HG02610 (cell line): ENCODE data around the gene KCNQ5.

Experiments
- ATAC-seq: cut with Tn5 transposase; IDR thresholded peaks from one replicate; pipeline ENCODE4 v1.9.1; 2021; ENCODE audit warnings: mild to moderate bottlenecking, moderate library complexity; ENCODE audit not compliant: unreplicated experiment

KCNQ5 gene

DNA sequence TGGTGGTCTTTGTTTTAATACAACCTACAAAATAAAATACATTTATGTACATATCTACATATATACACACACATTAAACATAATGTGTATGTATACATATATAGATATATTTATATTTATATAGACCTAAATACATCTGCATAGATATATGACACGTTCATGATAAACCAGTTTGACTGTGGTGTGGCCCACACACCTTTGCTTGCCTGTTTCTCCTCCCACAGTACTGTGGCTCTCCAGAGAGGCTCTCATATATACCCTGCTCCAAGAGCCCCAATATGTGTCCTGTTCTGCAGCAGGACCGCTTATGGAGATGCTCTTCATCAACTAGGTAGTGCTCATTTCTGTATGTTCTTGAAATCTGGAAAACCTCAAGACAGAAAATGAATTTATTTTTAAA, 207.0 kb downstream of the KCNQ5 start:
- no peak for ATAC-seq

DNA sequence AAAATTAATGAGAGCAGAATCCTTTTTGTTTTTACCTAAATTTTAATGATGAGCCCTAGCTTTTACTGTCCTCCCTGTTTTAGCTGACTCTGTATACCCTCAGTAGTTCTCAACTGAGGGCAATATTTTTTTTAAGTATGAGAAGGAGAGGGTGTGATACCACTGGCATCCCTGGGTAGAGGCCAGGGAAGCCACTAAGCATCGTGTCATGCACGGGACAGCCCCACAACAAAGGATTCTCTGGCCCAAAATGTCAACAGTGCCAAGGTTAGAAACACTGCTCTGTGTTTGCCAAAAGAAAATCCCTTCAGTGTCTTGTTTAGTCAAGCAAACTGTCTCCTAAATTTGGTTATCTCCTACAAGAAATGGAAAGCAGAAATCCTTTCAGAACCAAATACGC, 210.4 kb downstream of the KCNQ5 start:
- no peak for ATAC-seq

DNA sequence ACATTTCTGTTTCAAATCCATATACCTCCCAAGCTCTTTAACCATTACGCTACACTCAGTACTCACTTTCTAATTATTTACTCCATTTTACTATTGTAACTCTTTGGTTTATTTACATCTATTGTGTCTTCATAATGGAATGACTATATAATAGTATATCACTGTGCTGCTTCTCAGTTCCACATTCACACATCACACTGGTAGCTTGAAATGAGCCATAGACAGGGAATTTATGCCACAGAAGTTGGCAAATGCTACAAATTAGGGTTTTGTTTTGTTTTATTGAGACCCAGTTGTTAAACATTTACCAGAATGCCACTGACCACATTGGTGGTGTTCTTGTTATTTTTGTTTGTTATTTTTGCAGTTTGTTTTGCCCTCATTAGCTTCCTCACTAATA, 213.9 kb downstream of the KCNQ5 start:
- peak; percentile 64 for ATAC-seq

DNA sequence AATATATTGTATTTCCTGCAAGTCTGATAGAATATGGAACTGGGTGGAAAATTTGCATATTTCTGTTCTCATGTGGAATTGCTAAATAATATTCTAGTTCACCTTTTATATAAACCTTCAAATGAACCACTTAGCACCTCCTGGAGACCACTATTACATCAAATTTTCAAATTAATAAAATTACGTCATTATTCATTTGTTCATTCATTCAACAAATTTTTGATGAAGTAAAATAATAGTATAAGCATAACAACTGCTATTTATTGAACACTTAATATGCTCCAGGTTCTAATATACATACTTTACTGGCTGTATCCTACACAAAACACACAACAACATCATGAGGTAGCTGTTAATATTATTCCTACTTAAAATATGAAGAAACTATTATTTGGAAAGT, 215.1 kb downstream of the KCNQ5 start:
- ATAC-seq = no peak

DNA sequence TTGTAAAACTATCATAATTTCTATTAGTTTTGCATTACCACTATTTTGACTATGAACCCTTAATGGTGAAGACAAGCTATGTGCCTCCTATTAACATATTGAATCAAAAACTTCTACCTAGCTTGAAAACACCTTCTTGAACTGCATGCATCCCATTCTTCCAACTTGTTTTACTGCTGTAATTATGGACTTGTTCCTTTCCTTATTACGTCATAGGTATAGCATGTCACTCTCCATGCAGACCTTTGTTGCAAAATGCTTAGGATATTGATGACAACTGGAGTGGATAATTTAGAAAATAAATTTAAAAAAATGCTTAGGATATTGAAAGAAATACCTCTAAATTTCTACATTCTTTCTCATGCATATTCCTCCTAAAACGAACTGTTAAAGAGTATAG, 219.3 kb downstream of the KCNQ5 start:
- no peak for ATAC-seq

DNA sequence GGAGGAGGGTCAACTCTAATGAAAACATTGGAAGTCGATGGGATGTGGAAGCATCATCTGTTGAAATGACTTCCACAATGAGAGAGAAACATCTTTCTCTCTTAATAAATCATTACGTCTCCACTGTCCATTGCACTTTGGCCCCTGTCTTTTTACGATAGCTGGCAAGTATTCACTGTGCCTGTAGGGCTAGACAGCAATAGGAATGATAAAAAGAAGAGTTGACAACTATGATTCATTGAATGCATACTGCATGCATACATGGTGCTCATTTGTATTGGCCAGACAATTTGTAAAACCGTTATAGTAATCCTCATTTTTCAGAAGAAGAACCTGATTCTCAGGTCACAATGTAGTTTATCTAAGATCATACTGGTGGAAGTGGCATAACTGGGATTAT, 220.3 kb downstream of the KCNQ5 start:
- ATAC-seq = no peak

DNA sequence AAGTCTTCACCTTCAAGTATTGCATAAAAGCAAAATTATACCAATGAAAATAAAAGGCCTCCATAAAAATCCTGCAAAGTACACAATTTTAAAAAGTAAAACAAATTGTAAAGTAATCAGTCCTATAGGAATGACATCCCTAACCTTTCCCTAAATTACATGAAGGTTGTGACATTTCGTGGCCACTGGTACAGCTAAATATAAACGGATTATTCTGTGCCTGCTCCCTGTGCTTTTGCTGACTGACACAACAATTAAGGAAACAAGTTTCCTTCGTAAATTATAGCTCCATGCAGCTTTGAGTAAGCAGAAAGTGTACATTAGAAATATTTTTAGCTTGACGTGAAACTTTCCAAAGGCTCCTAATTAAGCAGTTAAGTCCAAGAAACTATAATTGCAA, 222.8 kb downstream of the KCNQ5 start:
- no peak for ATAC-seq

DNA sequence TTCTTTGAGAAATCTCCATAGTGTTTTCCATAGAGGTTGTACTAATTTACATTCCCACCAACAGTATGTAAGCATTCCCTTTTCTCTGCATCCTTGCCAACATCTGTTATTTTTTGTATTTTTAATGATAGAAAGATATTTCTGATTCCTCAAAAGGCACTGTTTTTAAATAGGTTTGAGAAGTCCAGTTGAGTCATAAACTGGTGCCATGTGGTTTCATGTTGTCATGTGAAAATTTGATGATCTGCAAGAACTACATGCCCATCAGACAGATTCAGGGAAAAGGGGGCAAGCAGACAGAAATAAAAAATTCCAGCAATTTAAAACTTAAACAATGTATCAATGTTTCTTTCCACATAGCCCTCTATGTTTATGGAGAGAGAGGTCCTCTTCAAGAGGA, 227.5 kb downstream of the KCNQ5 start:
- no peak for ATAC-seq

DNA sequence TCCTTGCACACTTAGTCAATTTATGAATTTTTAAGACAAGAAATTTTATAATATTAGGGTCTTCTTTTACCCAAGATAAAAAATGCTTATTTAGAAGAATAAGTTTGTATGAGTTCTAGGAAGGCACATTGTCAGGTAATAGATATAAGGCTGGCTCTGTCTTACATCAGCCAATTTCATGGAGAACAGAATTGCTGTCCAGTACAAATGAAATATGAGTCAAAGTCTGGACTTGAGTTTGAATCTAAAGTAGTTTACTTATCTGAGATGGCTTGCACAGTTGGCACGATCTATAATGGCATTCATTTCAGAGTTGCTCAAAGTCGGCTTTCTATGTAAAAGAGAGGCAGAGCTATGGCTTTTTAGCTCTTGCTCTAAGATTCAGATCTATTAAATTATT, 228.2 kb downstream of the KCNQ5 start:
- ATAC-seq = no peak

DNA sequence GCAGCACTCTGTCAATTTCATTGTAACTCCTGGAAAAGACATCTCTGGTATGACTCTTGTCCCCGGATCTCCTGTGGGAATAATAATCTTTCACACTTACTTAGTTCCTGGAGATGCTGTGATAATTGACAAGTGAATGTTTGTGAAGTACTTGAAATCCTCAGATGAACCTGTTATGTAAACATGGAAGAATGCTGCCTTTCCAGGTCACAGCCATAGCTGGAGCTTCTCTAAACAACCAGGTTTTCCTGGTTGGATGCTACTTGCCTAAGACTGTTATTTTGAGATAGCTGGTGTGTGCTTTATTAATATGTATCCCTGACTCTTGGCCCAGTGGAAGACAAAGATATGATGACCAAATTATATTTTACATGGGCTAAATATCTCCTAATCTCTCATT, 228.6 kb downstream of the KCNQ5 start:
- no peak for ATAC-seq

DNA sequence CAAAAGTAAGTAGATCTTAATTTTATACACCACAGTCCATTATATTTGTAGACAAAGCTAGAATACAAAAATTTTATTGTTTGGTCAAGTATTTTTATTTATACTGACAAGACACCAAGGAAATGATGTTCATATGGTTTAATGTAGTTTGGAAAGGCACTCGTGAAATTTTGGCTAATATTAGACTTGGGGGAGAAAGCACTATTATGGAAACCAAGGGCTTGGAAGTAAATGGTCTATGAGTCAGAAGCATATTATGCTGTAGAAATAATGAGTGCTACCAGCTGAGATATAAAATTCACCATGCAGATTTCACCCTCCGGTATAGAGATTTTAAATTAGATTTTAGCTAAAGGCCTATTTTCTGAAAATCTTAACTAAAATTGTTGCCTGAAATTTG, 233.6 kb downstream of the KCNQ5 start:
- ATAC-seq = no peak

DNA sequence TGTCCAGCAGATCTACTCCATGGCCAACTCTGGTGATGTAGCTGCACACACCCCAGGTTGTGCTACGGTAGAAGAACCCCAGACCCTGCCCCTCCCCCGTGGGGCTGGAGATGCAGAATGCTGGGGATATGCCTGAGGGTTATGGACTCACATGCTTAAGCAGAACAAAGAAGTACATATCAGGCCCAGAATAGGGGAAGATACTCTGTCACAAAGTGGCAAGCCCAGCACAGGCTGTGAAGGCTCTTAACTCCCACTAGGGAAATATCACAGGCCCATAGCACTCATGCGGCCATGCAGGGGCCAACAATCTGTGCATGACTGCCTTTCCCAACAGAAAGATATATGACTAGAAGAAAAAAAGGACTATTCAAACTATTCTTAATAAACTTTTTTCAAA, 234.9 kb downstream of the KCNQ5 start:
- ATAC-seq = no peak

DNA sequence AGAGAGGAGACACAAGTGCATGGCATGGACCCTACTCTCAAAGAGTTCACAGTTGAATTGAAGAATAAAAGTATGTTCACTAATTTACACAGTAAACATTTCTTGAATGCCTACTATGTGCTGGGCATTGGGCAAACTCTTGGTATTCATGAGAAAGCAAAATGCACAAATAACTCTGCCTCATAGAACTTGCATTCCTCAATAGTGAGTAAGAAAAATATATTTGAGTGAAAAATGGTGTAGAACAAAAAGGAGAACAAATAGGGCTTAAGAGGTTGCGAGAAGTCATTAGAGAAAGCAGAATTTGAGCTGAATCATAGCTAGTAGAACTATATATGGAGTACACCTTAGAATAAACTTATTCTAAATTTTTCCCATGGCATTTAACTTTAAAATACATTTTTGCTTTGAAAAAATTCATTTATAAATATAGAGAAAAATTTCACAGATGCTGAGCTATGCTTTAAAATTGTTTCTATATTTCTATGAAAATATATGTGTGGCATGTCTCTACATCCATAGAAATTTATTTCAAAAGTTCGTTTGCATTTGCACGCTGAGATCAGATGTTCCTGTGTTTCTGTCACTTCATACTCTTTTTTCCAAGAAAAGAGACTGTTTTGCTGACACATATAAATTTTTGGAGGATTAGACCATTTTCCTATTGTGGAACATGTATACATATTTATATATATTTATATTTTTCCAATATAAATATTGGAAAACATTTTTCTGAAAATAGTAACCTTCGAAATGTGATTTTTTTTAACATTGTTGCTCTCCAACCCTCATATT, 236.1 kb downstream of the KCNQ5 start:
- no peak for ATAC-seq

DNA sequence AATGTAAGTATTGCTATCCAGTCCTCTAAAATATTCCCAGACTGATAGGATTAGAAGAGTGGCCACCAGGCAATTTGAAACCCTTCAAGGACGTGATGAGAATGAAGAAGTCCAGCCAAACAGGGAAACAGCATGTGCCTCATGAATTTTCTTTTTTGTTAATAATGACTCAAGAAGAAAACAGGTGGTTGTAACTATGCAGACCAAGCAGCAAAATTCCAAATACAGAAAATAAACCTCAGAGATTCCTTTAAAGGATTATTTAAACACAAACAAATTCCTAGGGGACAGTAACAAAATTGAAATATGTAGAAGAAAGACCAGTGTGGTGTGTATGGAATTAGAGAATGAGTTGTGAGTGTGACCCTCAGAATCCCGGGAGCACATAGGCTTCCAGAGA, 239.2 kb downstream of the KCNQ5 start:
- ATAC-seq = no peak

DNA sequence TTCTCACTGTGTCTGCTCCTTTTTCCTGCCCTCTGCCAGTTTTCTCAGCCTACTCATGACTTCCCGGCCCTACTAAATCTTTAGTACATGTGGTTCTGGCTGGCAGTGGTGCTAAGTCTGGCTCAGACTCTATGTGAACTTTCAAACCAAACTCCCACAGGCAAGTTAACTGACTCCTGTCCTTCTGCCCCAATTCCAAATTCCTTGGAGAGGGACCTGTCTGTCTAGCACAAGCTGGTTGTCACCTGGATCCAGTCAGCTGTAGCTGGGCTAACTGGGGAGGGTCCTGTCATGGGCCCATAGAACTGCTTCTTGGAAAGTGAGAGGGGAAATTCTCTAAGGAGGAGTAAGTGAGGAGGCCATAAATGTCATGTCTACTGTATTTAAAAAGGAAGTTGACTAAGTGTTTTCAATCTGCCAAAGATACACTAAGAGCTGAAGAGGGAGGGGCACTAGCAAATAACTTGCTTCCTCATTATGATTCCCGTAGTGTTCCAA, 240.1 kb downstream of the KCNQ5 start:
- ATAC-seq = peak; percentile 84

DNA sequence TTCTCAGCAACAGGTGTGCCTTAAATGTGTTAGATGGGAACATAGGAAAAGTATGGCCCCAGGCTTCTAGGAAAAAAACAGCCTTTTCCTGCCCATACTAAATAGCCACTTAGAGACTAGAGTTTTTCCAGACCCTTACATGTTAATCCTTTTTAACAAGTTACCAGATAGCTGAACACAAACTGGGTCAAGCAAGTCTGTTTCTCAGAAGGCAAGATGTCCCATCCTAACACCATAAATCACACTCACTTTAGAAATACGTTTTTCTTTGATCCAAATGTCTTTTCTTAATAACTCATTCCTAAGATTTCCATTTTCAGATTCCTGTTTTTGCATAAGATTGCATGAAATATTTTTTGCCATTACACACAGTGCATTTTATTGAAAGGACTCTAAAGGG, 241.3 kb downstream of the KCNQ5 start:
- no peak for ATAC-seq

DNA sequence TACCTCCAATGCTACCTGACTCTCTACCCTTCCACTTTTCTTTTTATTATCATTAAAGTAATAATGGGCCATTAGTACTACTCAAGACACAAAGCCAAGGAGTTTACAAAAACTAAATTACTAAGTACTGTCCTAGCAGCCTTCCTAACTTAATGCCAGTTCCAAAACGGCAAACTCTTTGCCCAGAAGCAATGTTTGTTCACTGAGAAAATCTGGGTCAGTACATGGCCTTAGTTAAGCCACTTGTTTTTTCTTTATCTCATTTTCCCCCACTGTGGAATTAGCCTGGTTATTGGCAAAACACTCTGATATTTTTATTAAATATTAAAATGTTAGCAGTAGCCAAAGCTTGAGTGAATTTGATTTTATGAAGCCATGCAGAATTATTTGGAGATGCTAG, 242.4 kb downstream of the KCNQ5 start:
- ATAC-seq = no peak

DNA sequence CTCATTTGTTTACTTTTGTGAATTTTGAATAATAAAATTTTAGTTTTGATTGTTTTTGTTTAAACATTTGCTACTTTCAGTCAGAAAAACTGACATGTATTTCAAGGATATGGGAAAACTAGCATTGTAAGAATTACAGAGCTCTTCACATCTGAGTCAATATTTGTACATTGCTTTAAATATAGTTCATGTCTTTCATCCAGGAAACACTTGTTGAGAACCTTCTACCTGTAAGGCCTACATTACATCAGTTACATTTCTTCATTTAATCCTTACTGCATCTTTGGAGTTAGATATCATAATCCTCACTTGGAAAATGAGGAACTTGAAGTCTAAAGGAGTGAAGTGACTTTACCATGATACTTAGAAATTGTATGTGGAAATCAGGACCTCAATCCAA, 242.9 kb downstream of the KCNQ5 start:
- no peak for ATAC-seq

DNA sequence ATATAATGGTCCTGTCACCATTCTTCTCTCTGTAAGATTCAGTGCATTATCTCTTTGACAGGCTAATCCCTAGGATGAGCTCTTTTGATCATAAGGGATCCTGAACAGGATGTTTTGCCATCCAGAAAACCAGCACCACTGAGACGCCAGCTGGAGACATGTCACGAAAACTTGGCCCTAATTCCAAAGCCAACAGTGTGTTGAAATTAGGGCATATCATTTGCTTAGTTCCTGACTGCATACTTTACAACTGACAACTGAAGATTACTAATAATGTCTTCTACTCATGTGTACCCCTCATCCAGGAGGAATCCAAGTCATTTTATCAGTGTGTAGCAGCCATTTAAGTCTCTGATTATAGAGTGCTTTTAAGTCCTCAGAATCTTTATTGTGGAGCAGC, 243.6 kb downstream of the KCNQ5 start:
- ATAC-seq = no peak

DNA sequence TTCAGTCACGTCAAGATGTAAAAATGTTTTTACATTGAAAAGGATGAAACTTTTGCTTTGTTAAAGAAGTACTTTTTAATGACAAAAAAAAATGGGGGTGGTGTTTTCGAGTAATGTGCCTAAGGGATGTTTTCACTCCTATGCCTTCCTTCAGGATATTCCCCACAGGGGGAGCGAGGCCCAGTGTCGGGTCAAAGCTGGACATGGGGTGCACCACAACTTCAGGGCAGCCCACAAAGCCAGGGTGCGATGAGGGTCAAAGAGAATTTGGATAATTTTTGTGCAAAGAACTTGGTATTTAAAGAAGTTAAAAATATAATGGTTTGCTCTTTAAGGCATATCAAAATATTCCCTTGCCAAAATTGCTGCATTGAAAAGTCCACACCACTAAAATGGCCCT, 247.8 kb downstream of the KCNQ5 start:
- ATAC-seq = no peak

DNA sequence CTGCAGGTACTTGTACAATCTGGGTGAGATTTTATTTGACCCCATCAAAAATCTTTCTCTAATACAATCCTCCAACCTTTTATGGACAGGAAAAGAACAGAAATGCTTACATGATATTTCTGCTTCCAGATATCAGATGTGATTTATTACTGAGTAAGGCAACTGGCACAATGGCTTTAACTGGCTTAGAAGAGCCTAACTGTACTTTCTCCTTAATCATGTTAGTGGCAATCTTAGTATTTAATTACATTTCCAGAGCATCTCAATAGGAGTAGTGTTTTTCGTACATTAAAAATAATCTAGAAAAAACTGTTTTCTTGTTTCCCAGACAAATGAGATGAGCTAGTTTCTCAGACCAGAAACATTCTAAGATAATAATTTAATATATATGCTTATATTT, 251.6 kb downstream of the KCNQ5 start:
- no peak for ATAC-seq

DNA sequence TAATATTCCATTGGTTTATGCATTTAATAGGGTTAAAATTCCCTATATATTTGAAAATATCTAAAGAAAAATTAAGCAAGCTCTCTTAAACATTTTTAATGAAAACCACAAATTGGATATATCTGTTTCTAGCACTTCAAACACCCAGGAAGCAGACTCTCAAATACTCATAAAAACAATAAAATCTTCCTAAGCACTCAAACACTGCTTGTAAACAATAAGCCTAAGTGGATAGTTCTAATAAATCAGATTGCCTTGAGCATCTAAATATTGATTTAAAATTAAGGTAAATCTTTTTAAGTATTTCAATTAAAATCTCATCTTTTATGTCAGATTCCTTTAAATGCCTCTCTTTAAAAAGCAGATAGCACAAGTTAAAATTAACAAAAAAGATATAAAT, 254.4 kb downstream of the KCNQ5 start:
- ATAC-seq = no peak

DNA sequence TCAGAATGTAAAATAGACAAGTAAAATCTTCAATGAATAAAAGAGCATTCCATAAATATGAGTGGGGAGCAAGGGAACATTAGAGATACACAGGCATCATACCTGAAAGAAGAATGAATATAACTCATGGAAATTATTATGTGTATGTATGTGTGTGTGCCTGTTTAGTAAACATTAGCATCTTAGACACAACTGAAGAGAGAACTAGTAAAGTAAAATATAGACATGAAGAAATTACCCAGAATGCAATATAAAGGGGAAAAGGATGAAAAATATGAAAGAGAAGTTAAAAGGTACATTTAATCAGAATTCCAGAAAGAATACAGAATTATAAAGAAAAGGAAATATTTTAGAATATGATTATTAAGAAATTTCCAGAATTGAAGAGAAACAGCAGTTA, 264.3 kb downstream of the KCNQ5 start:
- no peak for ATAC-seq
